HCT116 (cell line): ENCODE results near the gene PRSS33. TPM values are rescaled to one million over a fixed set of nuclear protein-coding genes. Genes with fewer than 3 reads are reported as not detected.

ENCODE experiments used
- ATAC-seq: fragments of 200-7000 bp; cut with Tn5 transposase; 2 replicates; pipeline ENCODE4 v1.9.1; 2020; ENCODE audit warnings: mild to moderate bottlenecking, moderate library complexity
- BruUV-seq: library from RNA; stranded (reverse); fragments of 400-500 nt; replicated peaks from 2 replicates; lab custom pipeline; 2021; lab: Mats Ljungman, UMichigan
- CTCF ChIA-PET: fragments of 300-600 bp; sonication (Branson Sonifier 250); formaldehyde crosslinking; loops from one replicate; lab custom pipeline; 2021; ENCODE audit warnings: antibody characterized with exemption; lab: Charles Lee
- POLR2A ChIA-PET: fragments of 300-600, 350-600 bp; sonication (Branson Sonifier 250); formaldehyde crosslinking; loops from one replicate; lab custom pipeline; 2021; ENCODE audit warnings: antibody characterized with exemption; lab: Charles Lee
- RAD21 ChIA-PET, 2 experiments: fragments of 300-600 bp; sonication (Branson Sonifier 250); formaldehyde crosslinking; loops; one replicate each; lab custom pipeline; 2023; ENCODE audit warnings: low total read pairs in 2 of 2; ENCODE audit not compliant: uncharacterized antibody in 2 of 2, unreplicated experiment in 2 of 2, low non-redundant PET in 1 of 2; lab: Charles Lee
- DNase-seq: peaks from one replicate; pipeline ENCODE4 v3.0.0-alpha.2; 2010; ENCODE audit warnings: low read depth, low spot score
- H2AFZ ChIP-seq: fragments of 200-600 bp; shearing (Covaris generic), sonication (generic); 2 replicates; pipeline ENCODE4 v1.6.1; 2017; ENCODE audit warnings: low read depth, mixed run types, mixed read lengths, antibody characterized with exemption, low read length; ENCODE audit not compliant: poor library complexity, severe bottlenecking
- H3K27ac ChIP-seq: 2 replicates; pipeline ENCODE4 v1.5.1; 2012; ENCODE audit warnings: low read depth, low read length
- H3K27me3 ChIP-seq: fragments of 200-600 bp; sonication (generic); 2 replicates; pipeline ENCODE4 v1.6.1; 2016; ENCODE audit warnings: mixed run types, low read length, mixed read lengths; ENCODE audit not compliant: insufficient read depth
- H3K36me3 ChIP-seq, 2 experiments: fragments of 200-500 bp in 1 of 2; fragments of 200-600 bp in 1 of 2; sonication (Bioruptor generic) in 1 of 2; sonication (generic) in 1 of 2; 2 replicates each; pipeline versions ENCODE4 v1.5.1 to v1.6.1; 2014 to 2016; ENCODE audit warnings: low read length in 2 of 2, inconsistent platforms in 1 of 2, mixed read lengths in 1 of 2, mixed run types in 1 of 2; ENCODE audit not compliant: insufficient read depth in 2 of 2, control insufficient read depth in 1 of 2
- H3K4me1 ChIP-seq, 2 experiments: fragments of 200-600 bp in 1 of 2; sonication (generic) in 1 of 2; 2 replicates each; pipeline versions ENCODE4 v1.5.1 to v1.6.1; 2012 to 2017; ENCODE audit warnings: low read length in 2 of 2, inconsistent platforms in 1 of 2, mild to moderate bottlenecking in 1 of 2, mixed read lengths in 1 of 2, mixed run types in 1 of 2, moderate library complexity in 1 of 2; ENCODE audit not compliant: insufficient read depth in 2 of 2, control insufficient read depth in 1 of 2
- H3K4me2 ChIP-seq: fragments of 200-600 bp; sonication (generic); 2 replicates; pipeline ENCODE4 v1.6.1; 2017; ENCODE audit warnings: mixed run types, low read length, mixed read lengths
- H3K4me3 ChIP-seq, 2 experiments: fragments of 200-600 bp in 1 of 2; sonication (generic) in 1 of 2; replicated peaks in 1 of 2; 2 replicates each; pipeline ENCODE4 v1.5.1; 2011 to 2016; ENCODE audit warnings: low read length in 2 of 2, control low read depth in 1 of 2, low read depth in 1 of 2, mild to moderate bottlenecking in 1 of 2, mixed read lengths in 1 of 2, mixed run types in 1 of 2
- H3K79me2 ChIP-seq: fragments of 200-600 bp; sonication (generic); 2 replicates; pipeline ENCODE4 v1.6.1; 2017; ENCODE audit warnings: mild to moderate bottlenecking, mixed run types, low read length, moderate library complexity, mixed read lengths; ENCODE audit not compliant: insufficient read depth
- H3K9ac ChIP-seq: fragments of 200-600 bp; sonication (generic); 2 replicates; pipeline ENCODE4 v1.6.1; 2016; ENCODE audit warnings: low read length, mixed read lengths
- H3K9me2 ChIP-seq: fragments of 200-600 bp; sonication (generic), shearing (Covaris generic); 2 replicates; pipeline ENCODE4 v1.6.1; 2017; ENCODE audit warnings: mixed run types, mild to moderate bottlenecking, moderate library complexity; ENCODE audit not compliant: insufficient read depth
- H3K9me3 ChIP-seq, 2 experiments: fragments of 200-500 bp in 1 of 2; fragments of 200-600 bp in 1 of 2; sonication (Bioruptor generic) in 1 of 2; sonication (generic) in 1 of 2; 2 replicates each; pipeline ENCODE4 v1.6.1; 2014 to 2017; ENCODE audit warnings: low read length in 2 of 2, mixed read lengths in 2 of 2, inconsistent platforms in 1 of 2, low read depth in 1 of 2, mild to moderate bottlenecking in 1 of 2, mixed run types in 1 of 2, moderate library complexity in 1 of 2; ENCODE audit not compliant: control insufficient read depth in 1 of 2, insufficient read depth in 1 of 2
- H4K20me1 ChIP-seq: fragments of 200-600 bp; sonication (generic), shearing (Covaris generic); 2 replicates; pipeline ENCODE4 v1.6.1; 2017; ENCODE audit warnings: mixed run types, mild to moderate bottlenecking, moderate library complexity; ENCODE audit not compliant: insufficient read depth
- FOSL1 ChIP-seq: IDR thresholded peaks from 2 replicates; pipeline ENCODE4 v1.6.1; 2012; ENCODE audit warnings: low read depth
- POLR2AphosphoS5 ChIP-seq: IDR thresholded peaks from 2 replicates; pipeline ENCODE4 v1.6.1; 2011; ENCODE audit warnings: mild to moderate bottlenecking, low read depth, low read length, moderate library complexity
- intact Hi-C: fragments of 100-400 bp; cut with micrococcal nuclease; formaldehyde crosslinking; loops from 2 replicates; pipeline ENCODE4 v1.10.0; 2022
- total RNA-seq: library from RNA; stranded (reverse); gene quantifications from one replicate; pipeline ENCODE4 v1.2.1, GENCODE V29; 2021; ENCODE audit not compliant: unreplicated experiment
- TF ChIP-seq, protein P1 (sequence below), 3 experiments: fragments of 200-600 bp in 1 of 3; sonication (generic) in 1 of 3; IDR thresholded peaks in 2 of 3; conservative IDR thresholded peaks in 1 of 3; 2 replicates each; pipeline ENCODE4 v1.5.1; 2012 to 2017; ENCODE audit warnings: low read depth in 2 of 3, low read length in 2 of 3, antibody characterized with exemption in 1 of 3, borderline replicate concordance in 1 of 3, control low read depth in 1 of 3, mild to moderate bottlenecking in 1 of 3, mixed read lengths in 1 of 3, mixed run types in 1 of 3, moderate library complexity in 1 of 3; ENCODE audit not compliant: insufficient read depth in 1 of 3
- TF ChIP-seq, protein P2 (sequence below): IDR thresholded peaks from 2 replicates; pipeline ENCODE4 v1.6.1; 2012; ENCODE audit warnings: low read depth
- TF ChIP-seq, protein P3 (sequence below): IDR thresholded peaks from 2 replicates; pipeline ENCODE4 v1.6.1; 2012
- TF ChIP-seq, protein P4 (sequence below): IDR thresholded peaks from 2 replicates; pipeline ENCODE4 v1.6.1; 2011; ENCODE audit warnings: mild to moderate bottlenecking, low read length, moderate library complexity; ENCODE audit not compliant: insufficient replicate concordance; ENCODE audit errors: extremely low read depth

PRSS33 gene
- total RNA-seq, 1 experiment from 2014 or later, result not detected

DNA sequence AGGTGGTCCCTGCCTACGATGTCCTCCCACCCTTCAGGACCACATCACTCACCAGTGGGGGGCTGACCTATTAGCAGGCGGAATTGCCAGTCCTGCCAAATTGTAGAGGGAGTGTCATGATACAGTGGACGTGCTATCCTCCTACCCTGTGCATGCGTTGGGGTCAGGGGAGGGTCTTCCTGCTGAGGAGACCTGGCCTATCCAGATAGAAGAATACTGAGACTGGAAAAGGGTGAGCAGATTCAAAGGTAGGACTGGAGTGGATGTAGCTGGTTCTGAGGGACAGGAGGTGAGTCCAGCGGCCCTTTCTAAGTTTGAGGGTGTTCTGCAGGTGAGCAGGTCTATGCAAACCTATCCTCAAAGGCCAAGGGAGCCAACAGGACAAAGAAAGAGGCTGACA is 18.9 kb upstream of the PRSS33 start:
- H3K27ac ChIP-seq, result no peak overlapping the region
- DNase-seq, result no peak
- RAD21 ChIA-PET, result no interaction called here
- peaks cover 0 to 12% of the 10 kb centered on the region in 2 experiments; a peak in 2 of 4 replicates for H3K9me3 ChIP-seq
- H3K4me1 ChIP-seq, result no peaks in the 10 kb centered on the region
- no peaks in the 10 kb centered on the region for H3K79me2 ChIP-seq
- BruUV-seq, result no TSS peak
- H3K9me2 ChIP-seq, result no peaks in the 10 kb centered on the region
- CTCF ChIA-PET, result no interaction called here
- no peak overlapping the region for H3K4me3 ChIP-seq
- H4K20me1 ChIP-seq, result no peaks in the 10 kb centered on the region
- POLR2A ChIA-PET, result no interaction called here
- no peaks in the 10 kb centered on the region for H3K27me3 ChIP-seq
- no peaks in the 10 kb centered on the region for H3K36me3 ChIP-seq
- ATAC-seq, result no peak
- H2AFZ ChIP-seq, result no peak overlapping the region
- intact Hi-C loops, result no loop called here
- H3K4me2 ChIP-seq, result no peak overlapping the region
- no peak overlapping the region for H3K9ac ChIP-seq
- TF ChIP-seq FOSL1, result no peak
- no peak for TF ChIP-seq POLR2AphosphoS5
- TF ChIP-seq, protein P1, sequence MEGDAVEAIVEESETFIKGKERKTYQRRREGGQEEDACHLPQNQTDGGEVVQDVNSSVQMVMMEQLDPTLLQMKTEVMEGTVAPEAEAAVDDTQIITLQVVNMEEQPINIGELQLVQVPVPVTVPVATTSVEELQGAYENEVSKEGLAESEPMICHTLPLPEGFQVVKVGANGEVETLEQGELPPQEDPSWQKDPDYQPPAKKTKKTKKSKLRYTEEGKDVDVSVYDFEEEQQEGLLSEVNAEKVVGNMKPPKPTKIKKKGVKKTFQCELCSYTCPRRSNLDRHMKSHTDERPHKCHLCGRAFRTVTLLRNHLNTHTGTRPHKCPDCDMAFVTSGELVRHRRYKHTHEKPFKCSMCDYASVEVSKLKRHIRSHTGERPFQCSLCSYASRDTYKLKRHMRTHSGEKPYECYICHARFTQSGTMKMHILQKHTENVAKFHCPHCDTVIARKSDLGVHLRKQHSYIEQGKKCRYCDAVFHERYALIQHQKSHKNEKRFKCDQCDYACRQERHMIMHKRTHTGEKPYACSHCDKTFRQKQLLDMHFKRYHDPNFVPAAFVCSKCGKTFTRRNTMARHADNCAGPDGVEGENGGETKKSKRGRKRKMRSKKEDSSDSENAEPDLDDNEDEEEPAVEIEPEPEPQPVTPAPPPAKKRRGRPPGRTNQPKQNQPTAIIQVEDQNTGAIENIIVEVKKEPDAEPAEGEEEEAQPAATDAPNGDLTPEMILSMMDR (IDR thresholded peaks at IDR 0.05 in 2 of 3, conservative IDR thresholded peaks at IDR 0.05 in 1 of 3; ENCODE audit: borderline replicate concordance in 1 of 3, insufficient read depth in 1 of 3, low read depth in 2 of 3, low read length in 2 of 3), result no peak
- TF ChIP-seq, protein P2, sequence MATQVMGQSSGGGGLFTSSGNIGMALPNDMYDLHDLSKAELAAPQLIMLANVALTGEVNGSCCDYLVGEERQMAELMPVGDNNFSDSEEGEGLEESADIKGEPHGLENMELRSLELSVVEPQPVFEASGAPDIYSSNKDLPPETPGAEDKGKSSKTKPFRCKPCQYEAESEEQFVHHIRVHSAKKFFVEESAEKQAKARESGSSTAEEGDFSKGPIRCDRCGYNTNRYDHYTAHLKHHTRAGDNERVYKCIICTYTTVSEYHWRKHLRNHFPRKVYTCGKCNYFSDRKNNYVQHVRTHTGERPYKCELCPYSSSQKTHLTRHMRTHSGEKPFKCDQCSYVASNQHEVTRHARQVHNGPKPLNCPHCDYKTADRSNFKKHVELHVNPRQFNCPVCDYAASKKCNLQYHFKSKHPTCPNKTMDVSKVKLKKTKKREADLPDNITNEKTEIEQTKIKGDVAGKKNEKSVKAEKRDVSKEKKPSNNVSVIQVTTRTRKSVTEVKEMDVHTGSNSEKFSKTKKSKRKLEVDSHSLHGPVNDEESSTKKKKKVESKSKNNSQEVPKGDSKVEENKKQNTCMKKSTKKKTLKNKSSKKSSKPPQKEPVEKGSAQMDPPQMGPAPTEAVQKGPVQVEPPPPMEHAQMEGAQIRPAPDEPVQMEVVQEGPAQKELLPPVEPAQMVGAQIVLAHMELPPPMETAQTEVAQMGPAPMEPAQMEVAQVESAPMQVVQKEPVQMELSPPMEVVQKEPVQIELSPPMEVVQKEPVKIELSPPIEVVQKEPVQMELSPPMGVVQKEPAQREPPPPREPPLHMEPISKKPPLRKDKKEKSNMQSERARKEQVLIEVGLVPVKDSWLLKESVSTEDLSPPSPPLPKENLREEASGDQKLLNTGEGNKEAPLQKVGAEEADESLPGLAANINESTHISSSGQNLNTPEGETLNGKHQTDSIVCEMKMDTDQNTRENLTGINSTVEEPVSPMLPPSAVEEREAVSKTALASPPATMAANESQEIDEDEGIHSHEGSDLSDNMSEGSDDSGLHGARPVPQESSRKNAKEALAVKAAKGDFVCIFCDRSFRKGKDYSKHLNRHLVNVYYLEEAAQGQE, result no peak
- TF ChIP-seq, protein P3, sequence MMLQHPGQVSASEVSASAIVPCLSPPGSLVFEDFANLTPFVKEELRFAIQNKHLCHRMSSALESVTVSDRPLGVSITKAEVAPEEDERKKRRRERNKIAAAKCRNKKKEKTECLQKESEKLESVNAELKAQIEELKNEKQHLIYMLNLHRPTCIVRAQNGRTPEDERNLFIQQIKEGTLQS, result no peak
- TF ChIP-seq, protein P4, sequence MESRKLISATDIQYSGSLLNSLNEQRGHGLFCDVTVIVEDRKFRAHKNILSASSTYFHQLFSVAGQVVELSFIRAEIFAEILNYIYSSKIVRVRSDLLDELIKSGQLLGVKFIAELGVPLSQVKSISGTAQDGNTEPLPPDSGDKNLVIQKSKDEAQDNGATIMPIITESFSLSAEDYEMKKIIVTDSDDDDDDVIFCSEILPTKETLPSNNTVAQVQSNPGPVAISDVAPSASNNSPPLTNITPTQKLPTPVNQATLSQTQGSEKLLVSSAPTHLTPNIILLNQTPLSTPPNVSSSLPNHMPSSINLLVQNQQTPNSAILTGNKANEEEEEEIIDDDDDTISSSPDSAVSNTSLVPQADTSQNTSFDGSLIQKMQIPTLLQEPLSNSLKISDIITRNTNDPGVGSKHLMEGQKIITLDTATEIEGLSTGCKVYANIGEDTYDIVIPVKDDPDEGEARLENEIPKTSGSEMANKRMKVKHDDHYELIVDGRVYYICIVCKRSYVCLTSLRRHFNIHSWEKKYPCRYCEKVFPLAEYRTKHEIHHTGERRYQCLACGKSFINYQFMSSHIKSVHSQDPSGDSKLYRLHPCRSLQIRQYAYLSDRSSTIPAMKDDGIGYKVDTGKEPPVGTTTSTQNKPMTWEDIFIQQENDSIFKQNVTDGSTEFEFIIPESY, result no peak
